GM21423 (cell line): ENCODE data around the gene DLGAP1.

Experiments used
- ATAC-seq: cut with Tn5 transposase; IDR thresholded peaks from one replicate; pipeline ENCODE4 v1.9.1; 2021; ENCODE audit warnings: mild to moderate bottlenecking, moderate library complexity; ENCODE audit not compliant: unreplicated experiment

Gene DLGAP1

GRCh38 chr18:4245456-4245855, 209.7 kb downstream of the DLGAP1 start:
- ATAC-seq: no peak

- ATAC-seq: no peak
Observed at GRCh38 chr18:4242431-4243161, 212.5 kb downstream of the DLGAP1 start.

GRCh38 chr18:4241090-4241617, 214.0 kb downstream of the DLGAP1 start:
- ATAC-seq: no peak

- ATAC-seq: no peak
Observed at GRCh38 chr18:4238966-4239365, 216.1 kb downstream of the DLGAP1 start.

- ATAC-seq: no peak
Observed at GRCh38 chr18:4237664-4238041, 217.5 kb downstream of the DLGAP1 start.

- no peak for ATAC-seq
Observed at GRCh38 chr18:4236940-4237663, 218.0 kb downstream of the DLGAP1 start.

GRCh38 chr18:4233468-4233867, 221.6 kb downstream of the DLGAP1 start:
- no peak for ATAC-seq

GRCh38 chr18:4232656-4233055, 222.5 kb downstream of the DLGAP1 start:
- no peak for ATAC-seq

GRCh38 chr18:4231260-4231659, 223.8 kb downstream of the DLGAP1 start:
- ATAC-seq: no peak

- no peak for ATAC-seq
Observed at GRCh38 chr18:4230450-4231168, 224.5 kb downstream of the DLGAP1 start.

GRCh38 chr18:4224031-4224704, 230.9 kb downstream of the DLGAP1 start:
- ATAC-seq: no peak

GRCh38 chr18:4211111-4211837, 243.8 kb downstream of the DLGAP1 start:
- ATAC-seq: no peak

- ATAC-seq: no peak
Observed at GRCh38 chr18:4208366-4208765, 246.7 kb downstream of the DLGAP1 start.

- no peak for ATAC-seq
Observed at GRCh38 chr18:4207383-4207985, 247.6 kb downstream of the DLGAP1 start.

- ATAC-seq: no peak
Observed at GRCh38 chr18:4204438-4204720, 250.7 kb downstream of the DLGAP1 start.

GRCh38 chr18:4203568-4204437, 251.3 kb downstream of the DLGAP1 start:
- no peak for ATAC-seq

GRCh38 chr18:4200399-4200798, 254.7 kb downstream of the DLGAP1 start:
- ATAC-seq: no peak

- ATAC-seq: no peak
Observed at GRCh38 chr18:4198956-4199355, 256.2 kb downstream of the DLGAP1 start.

GRCh38 chr18:4196351-4196750, 258.8 kb downstream of the DLGAP1 start:
- ATAC-seq: no peak
